Measurements from ENCODE around the gene SULF2.

The SULF2 gene

DNA sequence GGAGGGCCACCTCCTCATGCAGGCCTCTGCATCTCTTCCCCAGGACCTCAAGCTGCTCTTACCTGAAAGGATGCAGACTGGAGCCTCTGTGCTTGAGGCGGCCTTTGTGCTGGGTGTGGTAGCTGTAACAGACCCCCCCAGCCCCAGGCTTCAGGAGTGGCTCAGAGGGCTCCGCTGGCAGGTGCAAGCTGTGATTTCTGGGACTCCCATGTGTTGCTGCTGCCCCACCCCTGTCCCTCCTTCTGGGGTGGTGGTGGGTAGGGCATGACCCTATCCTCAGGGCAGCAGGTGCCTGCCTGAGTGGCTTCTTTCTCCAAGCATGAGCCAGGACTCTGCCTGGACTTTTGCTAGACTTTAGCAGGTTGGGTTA, 121.2 kb downstream of the SULF2 start:
- Histone ChIP-seq H3K36me3 (ENCODE audit: insufficient read depth, low read length) (peaks cover 43% of the 10 kb centered on the region), H3K9ac (ENCODE audit: low read depth, low read length) (no peak overlapping the region), H3K27ac (ENCODE audit: low read depth, low read length) (no peak overlapping the region), H3K4me1 (ENCODE audit: insufficient read depth, low read length) (peaks cover 9% of the 10 kb centered on the region; the same call in 1 of the 2 replicates), H3K9me3 (ENCODE audit: insufficient read depth, low read depth, low read length) (no peaks in the 10 kb centered on the region), H3K4me3 (ENCODE audit: low read length) (no peak overlapping the region), H3K27me3 (ENCODE audit: insufficient read depth, low read length) (no peaks in the 10 kb centered on the region)
- WGBS, result 92% methylated on average over 2 of the region's 2 CpGs

DNA sequence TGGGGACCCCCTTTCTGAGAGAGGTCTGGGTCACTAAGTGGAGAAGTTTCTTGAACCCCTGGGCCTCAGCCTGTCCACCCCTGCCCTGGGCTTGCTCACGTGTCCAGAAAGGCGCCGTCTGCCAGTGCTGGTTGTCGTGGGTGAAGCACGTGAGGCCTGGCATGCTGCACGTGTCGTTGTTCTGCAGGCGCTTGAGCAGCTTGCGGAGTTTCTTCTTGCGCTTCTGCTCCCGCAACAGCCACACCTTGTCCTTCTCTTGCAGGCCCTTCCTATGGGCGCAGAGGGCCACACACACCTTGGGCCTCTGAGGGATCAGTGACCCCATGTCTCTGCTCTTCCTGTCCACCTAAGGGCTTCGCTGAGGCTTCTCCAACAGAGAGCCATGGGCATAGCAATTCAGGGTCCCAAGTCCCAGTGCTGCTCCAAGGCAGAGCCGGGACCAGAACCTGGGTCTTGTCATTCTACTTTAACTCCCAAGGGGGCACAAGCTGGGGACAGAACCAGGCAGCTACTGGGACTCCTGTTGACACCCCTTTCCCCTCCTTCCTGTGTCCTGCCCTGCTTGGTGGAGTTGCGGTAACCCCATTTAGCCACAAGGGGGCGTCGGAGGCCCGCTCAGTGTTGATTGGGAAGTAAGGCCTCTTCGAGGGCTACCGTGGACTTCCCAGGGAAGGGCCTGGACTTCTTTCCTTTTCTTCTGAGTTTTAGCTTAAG, 121.8 kb downstream of the SULF2 start:
- WGBS, result 67% methylated on average over 20 of the region's 20 CpGs
- Histone ChIP-seq H3K9ac (ENCODE audit: low read depth, low read length) (no peak overlapping the region), H3K4me1 (ENCODE audit: insufficient read depth, low read length) (peaks cover 9% of the 10 kb centered on the region; the same call in 1 of the 2 replicates), H3K4me3 (ENCODE audit: low read length) (no peak overlapping the region), H3K9me3 (ENCODE audit: insufficient read depth, low read depth, low read length) (no peaks in the 10 kb centered on the region), H3K36me3 (ENCODE audit: insufficient read depth, low read length) (peaks cover 48% of the 10 kb centered on the region), H3K27ac (ENCODE audit: low read depth, low read length) (no peak overlapping the region), H3K27me3 (ENCODE audit: insufficient read depth, low read length) (no peaks in the 10 kb centered on the region)

DNA sequence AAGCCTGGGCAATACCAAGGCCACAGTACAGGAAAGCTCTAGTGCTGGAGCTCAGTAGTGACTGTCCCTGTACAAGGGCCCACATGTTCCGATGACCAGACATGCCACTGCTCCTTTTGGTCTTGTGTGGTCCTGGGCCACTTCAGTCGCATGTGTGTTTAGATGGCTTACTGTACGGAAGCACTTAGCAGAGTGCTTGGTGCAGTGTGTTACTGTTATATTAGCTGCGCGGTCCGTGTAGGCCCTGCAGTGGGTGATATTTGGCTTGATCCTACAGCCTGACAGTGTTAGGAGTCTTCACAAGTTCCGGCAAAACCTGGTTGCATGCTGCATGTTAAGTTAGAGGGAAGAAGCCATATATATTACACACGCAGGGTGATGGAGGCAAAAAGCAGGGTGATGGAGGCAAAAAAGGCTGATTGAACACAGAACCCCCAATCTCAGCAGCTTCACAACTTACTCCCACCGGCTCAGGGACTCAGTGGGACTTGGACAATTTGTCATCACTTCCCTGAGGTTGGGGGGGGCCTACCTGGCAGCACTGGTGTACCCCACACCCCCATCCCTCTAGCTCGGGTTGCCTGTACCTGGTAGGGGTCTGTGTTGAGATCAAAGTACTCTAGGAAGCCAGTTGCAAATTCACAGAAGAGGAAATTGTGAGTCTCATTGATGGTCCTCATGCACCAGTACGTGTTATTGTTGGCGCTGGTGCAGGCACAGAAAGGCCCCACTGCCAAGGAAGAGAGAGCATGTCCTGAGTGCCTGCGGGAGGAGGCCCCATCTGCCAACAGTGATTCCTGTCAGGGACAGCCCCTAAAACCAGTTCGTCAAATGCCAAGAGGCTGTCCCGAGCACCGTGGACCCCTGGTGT, 122.6 kb downstream of the SULF2 start:
- Histone ChIP-seq H3K4me1 (ENCODE audit: insufficient read depth, low read length) (peaks cover 9% of the 10 kb centered on the region; the same call in 1 of the 2 replicates), H3K36me3 (ENCODE audit: insufficient read depth, low read length) (peaks cover 56% of the 10 kb centered on the region), H3K9me3 (ENCODE audit: insufficient read depth, low read depth, low read length) (no peaks in the 10 kb centered on the region), H3K27ac (ENCODE audit: low read depth, low read length) (no peak overlapping the region), H3K9ac (ENCODE audit: low read depth, low read length) (no peak overlapping the region), H3K27me3 (ENCODE audit: insufficient read depth, low read length) (no peaks in the 10 kb centered on the region), H3K4me3 (ENCODE audit: low read length) (no peak overlapping the region)
- WGBS, result 96% methylated on average over 16 of the region's 16 CpGs

DNA sequence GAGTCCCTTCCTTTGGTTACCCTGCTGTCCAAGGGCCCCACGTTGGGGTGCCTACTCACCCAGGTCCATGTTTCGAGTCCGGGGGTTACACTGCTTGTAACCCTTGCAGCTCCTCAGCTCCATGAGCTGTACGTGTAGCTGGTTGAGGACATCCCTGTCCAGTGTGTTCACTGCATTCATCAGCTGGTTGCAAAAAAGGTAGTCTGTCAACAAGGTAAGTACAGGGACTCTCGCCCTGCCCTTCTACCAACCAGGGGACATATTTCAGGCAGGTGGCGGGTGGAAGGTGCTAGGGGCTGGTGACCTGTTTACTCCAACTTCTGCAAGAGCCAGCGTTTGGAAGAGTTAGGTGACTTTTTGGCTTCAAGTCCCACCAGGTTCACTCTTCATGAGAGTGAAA, 123.6 kb downstream of the SULF2 start:
- peaks cover 9% of the 10 kb centered on the region; the same call in 1 of the 2 replicates for H3K4me1 ChIP-seq (ENCODE audit: insufficient read depth, low read length)
- no peak overlapping the region for H3K27ac ChIP-seq (ENCODE audit: low read depth, low read length)
- no peak overlapping the region for H3K9ac ChIP-seq (ENCODE audit: low read depth, low read length)
- no peaks in the 10 kb centered on the region for H3K27me3 ChIP-seq (ENCODE audit: insufficient read depth, low read length)
- H3K9me3 ChIP-seq (ENCODE audit: insufficient read depth, low read depth, low read length), result no peaks in the 10 kb centered on the region
- 94% methylated on average over 7 of the region's 7 CpGs for WGBS
- H3K36me3 ChIP-seq (ENCODE audit: insufficient read depth, low read length), result peaks cover 65% of the 10 kb centered on the region
- H3K4me3 ChIP-seq (ENCODE audit: low read length), result no peak overlapping the region

DNA sequence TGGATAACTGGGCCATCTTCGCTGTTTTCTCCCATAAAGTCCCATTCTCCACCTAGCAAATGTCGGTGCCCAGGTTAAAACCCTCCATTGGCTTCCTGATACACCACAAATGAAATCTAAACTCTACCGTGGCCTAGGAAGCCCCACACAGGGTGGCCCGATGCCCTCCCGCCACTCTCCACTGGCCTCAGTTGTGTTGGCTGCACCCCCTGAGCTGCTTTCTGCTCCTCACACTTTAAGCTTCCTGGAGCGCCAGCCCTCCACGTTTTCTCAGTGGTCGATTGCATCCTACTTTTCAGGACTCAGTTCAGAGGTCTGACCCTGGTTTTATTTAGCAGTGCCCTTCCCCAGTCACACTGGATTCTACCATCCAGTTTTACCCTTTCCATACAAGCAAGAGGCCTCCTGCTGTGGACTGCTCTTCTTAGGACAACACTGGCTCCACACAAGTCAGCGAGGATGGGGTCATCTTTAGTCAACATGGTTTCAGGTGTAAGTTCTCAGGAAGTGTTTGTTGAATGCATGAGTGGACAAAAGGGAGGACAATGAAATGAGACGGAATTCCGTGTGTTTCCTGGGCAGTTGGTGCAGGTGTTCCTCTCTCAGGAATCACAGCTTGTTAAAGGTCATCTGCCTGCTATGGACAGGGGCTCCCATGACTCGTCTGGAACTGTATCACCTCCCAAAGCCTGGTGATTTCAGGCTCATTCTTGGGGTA, 124.1 kb downstream of the SULF2 start:
- H3K36me3 ChIP-seq (ENCODE audit: insufficient read depth, low read length), result peaks cover 70% of the 10 kb centered on the region
- H3K4me1 ChIP-seq (ENCODE audit: insufficient read depth, low read length), result peaks cover 9% of the 10 kb centered on the region; the same call in 1 of the 2 replicates
- 95% methylated on average over 12 of the region's 12 CpGs for WGBS
- no peaks in the 10 kb centered on the region for H3K9me3 ChIP-seq (ENCODE audit: insufficient read depth, low read depth, low read length)
- H3K9ac ChIP-seq (ENCODE audit: low read depth, low read length), result no peak overlapping the region
- H3K4me3 ChIP-seq (ENCODE audit: low read length), result no peak overlapping the region
- no peaks in the 10 kb centered on the region for H3K27me3 ChIP-seq (ENCODE audit: insufficient read depth, low read length)
- H3K27ac ChIP-seq (ENCODE audit: low read depth, low read length), result no peak overlapping the region

DNA sequence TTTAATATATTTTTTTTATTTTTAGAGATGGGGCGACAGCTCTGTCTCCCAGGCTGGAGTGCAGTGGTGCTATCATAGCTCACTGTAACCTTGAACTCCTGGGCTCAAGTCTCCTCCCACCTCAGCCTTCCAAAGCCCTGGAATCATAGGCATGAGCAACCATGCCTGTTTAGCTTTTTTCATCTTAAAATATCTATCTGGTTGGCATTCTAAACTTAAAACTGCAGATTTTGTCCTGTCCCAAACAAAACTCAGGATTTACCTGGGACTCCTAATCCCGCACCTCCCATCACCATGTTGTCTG, 124.7 kb downstream of the SULF2 start:
- WGBS, result 95% methylated on average over 2 of the region's 2 CpGs
- H3K27me3 ChIP-seq (ENCODE audit: insufficient read depth, low read length), result no peaks in the 10 kb centered on the region

DNA sequence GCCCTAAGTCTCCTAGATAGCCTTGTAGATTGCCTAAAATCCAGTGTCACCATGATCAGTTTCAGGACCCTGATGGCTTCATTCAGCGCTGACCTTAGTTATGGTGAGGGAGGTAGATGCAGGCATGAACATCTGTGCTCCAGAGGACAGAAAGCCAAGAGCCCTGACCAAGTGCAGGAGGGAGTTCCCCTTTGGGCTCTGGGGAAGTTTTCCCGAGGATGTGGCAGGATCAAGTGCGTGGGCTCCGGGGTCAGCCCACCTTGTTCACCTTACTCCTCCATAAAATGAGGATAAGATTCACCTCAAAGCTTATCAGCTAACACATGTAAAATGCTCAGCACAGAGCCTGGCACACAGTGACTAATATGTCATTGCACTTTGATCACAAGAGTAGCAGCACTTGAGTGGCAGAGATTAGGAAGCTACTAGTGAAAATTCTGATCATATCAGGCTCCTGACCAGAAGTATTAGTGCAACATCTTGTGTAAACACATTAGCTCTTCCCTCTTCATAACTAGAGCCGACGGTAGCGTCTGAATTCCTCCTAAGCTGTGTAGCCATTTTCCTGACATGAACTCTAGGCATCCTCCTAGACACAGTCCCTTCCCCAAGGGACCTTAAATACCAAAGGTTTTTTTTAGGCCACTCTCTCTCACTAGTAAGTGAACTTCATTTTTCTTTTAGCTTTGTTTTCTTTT, 125.2 kb downstream of the SULF2 start:
- Histone ChIP-seq H3K4me3 (ENCODE audit: low read length) (no peak overlapping the region), H3K9me3 (ENCODE audit: insufficient read depth, low read depth, low read length) (no peaks in the 10 kb centered on the region), H3K4me1 (ENCODE audit: insufficient read depth, low read length) (peaks cover 14% of the 10 kb centered on the region), H3K27me3 (ENCODE audit: insufficient read depth, low read length) (no peaks in the 10 kb centered on the region), H3K27ac (ENCODE audit: low read depth, low read length) (no peak overlapping the region), H3K36me3 (ENCODE audit: insufficient read depth, low read length) (peaks cover 73% of the 10 kb centered on the region), H3K9ac (ENCODE audit: low read depth, low read length) (no peak overlapping the region)
- WGBS, result 96% methylated on average over 7 of the region's 7 CpGs

More for the DNA sequence above, 124.7 kb downstream of the SULF2 start:
- no peak overlapping the region for H3K9ac ChIP-seq (ENCODE audit: low read depth, low read length)
- H3K27ac ChIP-seq (ENCODE audit: low read depth, low read length), result no peak overlapping the region
- H3K36me3 ChIP-seq (ENCODE audit: insufficient read depth, low read length), result peaks cover 71% of the 10 kb centered on the region
- peaks cover 9% of the 10 kb centered on the region for H3K4me1 ChIP-seq (ENCODE audit: insufficient read depth, low read length)
- no peaks in the 10 kb centered on the region for H3K9me3 ChIP-seq (ENCODE audit: insufficient read depth, low read depth, low read length)
- H3K4me3 ChIP-seq (ENCODE audit: low read length), result no peak overlapping the region

DNA sequence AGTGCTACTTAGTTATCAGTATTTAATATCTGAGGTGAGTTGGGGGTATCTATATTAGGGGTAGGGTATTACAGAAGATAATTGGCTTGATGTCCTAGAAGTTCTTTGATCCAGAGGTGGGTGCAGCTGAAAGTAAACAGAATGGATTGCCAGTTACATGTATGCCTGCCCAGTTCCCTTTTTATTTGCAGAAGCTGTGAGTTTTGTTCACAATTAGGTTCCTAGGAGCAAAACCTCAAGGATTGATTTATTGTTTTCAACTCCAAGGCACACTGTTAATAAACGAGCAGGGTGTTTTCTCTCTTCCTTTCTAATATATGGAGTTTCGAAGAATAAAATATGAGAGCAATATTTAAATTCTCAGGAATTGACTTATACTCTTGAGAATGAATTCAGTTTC, 129.0 kb downstream of the SULF2 start:
- H3K27me3 ChIP-seq (ENCODE audit: insufficient read depth, low read length), result no peaks in the 10 kb centered on the region
- no peaks in the 10 kb centered on the region for H3K9me3 ChIP-seq (ENCODE audit: insufficient read depth, low read depth, low read length)
- H3K27ac ChIP-seq (ENCODE audit: low read depth, low read length), result no peak overlapping the region
- H3K9ac ChIP-seq (ENCODE audit: low read depth, low read length), result no peak overlapping the region
- H3K36me3 ChIP-seq (ENCODE audit: insufficient read depth, low read length), result peaks cover 89% of the 10 kb centered on the region
- no peak overlapping the region for H3K4me3 ChIP-seq (ENCODE audit: low read length)
- peaks cover 22% of the 10 kb centered on the region for H3K4me1 ChIP-seq (ENCODE audit: insufficient read depth, low read length)
- no CpG with 5 or more reads among the region's 2 CpGs for WGBS

DNA sequence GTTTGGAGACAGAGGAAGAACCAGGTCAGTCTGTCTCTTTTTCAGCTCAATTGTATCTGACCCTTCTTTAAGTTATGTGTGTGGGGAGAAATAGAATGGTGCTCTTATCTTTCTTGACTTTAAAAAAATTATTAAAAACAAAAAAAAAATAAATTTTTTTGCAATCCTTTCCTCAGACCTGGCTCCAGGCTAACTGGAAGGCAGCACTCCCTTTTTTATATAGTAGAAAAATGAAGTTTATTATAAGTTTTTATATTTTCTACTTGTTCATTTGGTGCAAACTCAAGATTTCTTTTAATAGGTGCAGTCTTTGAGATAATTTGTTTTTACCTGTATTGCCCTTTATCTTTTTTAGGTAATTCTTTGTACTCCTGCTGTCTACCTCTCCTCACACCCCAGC, 129.6 kb downstream of the SULF2 start:
- H3K27me3 ChIP-seq (ENCODE audit: insufficient read depth, low read length), result no peaks in the 10 kb centered on the region
- no peak overlapping the region for H3K27ac ChIP-seq (ENCODE audit: low read depth, low read length)
- H3K4me1 ChIP-seq (ENCODE audit: insufficient read depth, low read length), result peaks cover 22% of the 10 kb centered on the region
- peaks cover 89% of the 10 kb centered on the region for H3K36me3 ChIP-seq (ENCODE audit: insufficient read depth, low read length)
- H3K9ac ChIP-seq (ENCODE audit: low read depth, low read length), result no peak overlapping the region
- H3K4me3 ChIP-seq (ENCODE audit: low read length), result no peak overlapping the region
- H3K9me3 ChIP-seq (ENCODE audit: insufficient read depth, low read depth, low read length), result no peaks in the 10 kb centered on the region

DNA sequence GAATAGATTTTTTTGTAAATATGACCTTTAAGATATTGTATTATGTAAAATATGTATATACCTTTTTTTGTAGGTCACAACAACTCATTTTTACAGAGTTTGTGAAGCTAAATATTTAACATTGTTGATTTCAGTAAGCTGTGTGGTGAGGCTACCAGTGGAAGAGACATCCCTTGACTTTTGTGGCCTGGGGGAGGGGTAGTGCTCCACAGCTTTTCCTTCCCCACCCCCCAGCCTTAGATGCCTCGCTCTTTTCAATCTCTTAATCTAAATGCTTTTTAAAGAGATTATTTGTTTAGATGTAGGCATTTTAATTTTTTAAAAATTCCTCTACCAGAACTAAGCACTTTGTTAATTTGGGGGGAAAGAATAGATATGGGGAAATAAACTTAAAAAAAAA, 130.9 kb downstream of the SULF2 start:
- H3K4me3 ChIP-seq (ENCODE audit: low read length), result no peak overlapping the region
- H3K9me3 ChIP-seq (ENCODE audit: insufficient read depth, low read depth, low read length), result no peaks in the 10 kb centered on the region
- no peak overlapping the region for H3K9ac ChIP-seq (ENCODE audit: low read depth, low read length)
- H3K27me3 ChIP-seq (ENCODE audit: insufficient read depth, low read length), result no peaks in the 10 kb centered on the region
- no CpG with 5 or more reads among the region's 1 CpG for WGBS
- H3K27ac ChIP-seq (ENCODE audit: low read depth, low read length), result no peak overlapping the region
- H3K36me3 ChIP-seq (ENCODE audit: insufficient read depth, low read length), result peaks cover 79% of the 10 kb centered on the region
- peaks cover 30% of the 10 kb centered on the region for H3K4me1 ChIP-seq (ENCODE audit: insufficient read depth, low read length)

Measured in HUES64 (cell line).